ENCODE data around the gene TREM1.

DNA sequence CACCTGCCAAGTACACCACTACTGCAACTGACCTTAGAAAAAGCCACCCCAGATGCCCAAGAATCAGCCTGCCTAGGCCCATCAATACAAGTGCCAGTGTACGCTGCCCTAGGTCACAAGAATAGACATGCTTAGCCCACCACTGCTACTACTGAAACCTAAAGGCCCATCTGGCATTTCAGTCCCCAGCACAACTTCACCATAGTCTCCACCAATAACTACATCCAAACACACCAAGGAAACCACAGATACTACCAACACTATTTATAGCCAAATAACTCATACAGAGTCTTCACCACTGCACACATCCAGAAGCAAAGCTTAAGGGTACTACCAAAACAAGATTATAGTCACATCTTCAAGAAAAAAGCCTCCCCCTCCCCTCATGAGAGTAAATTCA is 30.1 kb downstream of the TREM1 start:
- TF ChIP-seq CTCF (IDR thresholded peaks at IDR 0.05; ENCODE audit: low read length), result no peak
- TF ChIP-seq EZH2 (IDR thresholded peaks at IDR 0.05; ENCODE audit: borderline replicate concordance, low read length), result no peak

Measured in OCI-LY1 (cell line).